GM19193 (cell line): ENCODE data around the gene TGFBR2.

Source experiments
- POLR2A ChIP-seq: IDR thresholded peaks from 4 replicates; pipeline ENCODE4 v1.6.1; 2011; ENCODE audit not compliant: insufficient read depth, insufficient read length; ENCODE audit errors: extremely low read depth

Gene TGFBR2

GRCh38 chr3:30622047-30622545 is 15.7 kb downstream of the TGFBR2 start:
- TF ChIP-seq POLR2A: no peak

DNA sequence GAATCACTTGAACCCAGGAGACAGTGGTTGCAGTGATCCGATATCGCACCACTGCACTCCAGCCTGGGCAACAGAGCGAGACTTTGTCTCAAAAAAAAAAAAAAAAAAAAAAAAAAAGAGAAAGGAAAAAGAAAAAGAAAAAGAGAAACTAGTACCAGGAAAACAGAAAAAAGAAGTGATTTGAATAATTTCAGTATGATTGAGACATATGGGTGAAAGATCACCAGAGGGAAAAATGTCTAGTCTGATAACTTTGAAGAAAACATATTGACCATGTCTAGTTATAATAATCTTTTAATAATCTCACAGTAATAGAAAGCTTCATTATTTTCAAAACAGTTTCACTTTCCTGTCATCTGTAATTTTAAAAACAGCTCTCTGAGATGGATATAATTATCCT is 16.4 kb downstream of the TGFBR2 start:
- TF ChIP-seq POLR2A: no peak

DNA sequence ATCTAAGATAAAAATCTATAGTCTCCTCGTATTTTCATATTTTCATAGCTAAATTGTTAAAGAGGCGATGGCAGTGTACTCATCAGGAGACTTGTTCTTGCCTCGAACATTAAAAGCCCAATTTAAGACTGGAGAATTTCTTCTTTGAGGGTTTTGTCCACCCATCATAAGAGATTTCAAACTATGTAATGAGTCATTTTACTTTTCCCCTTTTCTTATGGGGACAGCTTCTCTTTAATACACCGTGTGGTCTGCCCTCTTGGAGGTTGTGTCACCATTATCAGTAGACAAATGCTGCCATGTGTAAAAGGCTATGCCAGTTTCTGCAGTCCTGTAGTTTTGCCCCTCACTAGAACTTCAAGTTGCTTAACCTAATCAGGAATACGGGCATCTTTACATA is 16.9 kb downstream of the TGFBR2 start:
- TF ChIP-seq POLR2A: no peak

DNA sequence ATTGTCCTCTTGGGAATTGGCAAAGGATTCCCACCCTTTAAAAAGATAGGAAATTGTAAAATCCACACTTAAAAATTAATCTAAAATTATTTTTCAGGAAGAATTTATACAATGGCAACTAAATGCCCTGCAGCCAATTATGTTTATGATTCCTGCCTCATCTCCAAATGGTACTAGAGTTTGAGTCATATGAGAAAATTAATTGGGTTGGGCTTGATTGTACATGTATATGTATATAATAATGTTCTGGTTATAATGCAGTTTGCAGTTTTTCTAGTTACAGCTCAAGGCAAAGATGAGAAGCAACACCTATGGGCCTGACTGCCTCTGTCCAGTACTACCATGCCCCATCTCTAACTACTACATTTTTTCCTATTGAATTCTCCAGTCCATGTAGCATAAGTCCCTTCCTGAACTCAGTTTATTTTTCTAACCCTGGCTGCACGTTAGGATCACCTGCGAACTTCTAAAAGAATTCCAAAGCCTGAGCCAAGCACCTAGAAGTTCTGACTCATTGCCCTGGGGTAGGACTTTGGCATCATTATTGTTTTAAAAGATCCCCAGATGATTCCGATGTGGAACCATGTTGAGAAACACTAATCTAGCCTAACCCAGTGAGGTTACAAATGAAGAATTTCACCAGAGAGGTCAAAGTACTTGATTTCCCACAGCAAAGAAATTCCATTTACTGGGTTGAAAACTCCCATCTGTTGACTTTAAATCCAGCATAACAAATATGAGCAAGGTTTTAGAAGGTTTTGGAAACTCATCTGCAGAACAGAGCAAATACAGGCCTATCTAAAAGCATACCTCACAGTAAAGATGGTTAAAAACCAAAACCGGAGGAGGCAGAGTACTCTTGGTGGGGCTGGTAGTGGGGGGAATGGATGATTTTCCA is 19.4 kb downstream of the TGFBR2 start:
- TF ChIP-seq POLR2A: no peak

- no peak for TF ChIP-seq POLR2A
Measured at GRCh38 chr3:30626443-30627180, 20.2 kb downstream of the TGFBR2 start.

DNA sequence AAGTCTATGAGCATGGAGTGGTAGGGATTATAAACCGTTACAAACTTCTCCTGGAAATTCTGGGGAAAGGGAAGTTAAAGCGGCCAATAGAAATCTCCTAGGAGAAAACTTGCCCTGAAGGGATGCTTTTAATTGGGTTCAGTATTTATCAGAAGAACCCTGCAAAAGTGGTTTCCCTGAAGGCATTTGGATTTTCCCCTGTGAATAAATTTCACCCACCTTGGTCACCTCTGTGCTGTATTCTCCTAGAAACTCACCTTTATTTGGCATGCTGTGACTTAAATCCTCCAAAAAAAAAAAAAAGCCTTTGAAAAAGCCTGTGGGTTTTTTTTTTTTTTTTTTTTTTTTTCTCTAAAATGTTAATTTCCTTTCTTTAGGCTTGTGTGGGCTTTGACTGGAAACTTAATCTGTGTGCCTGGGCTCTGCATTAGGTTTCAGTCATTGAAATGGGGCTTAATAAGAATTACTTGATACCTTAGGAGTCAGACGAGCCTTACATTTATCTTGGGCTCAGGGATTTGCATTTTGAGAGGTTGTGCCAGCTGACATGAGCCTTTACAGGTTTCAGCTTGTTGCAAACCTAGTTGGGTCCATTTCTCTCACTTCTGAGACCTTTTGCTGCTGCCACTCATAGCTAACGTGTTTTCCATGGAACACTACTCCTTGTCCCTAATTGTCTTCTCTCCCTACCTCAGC is 22.0 kb downstream of the TGFBR2 start:
- TF ChIP-seq POLR2A: no peak

DNA sequence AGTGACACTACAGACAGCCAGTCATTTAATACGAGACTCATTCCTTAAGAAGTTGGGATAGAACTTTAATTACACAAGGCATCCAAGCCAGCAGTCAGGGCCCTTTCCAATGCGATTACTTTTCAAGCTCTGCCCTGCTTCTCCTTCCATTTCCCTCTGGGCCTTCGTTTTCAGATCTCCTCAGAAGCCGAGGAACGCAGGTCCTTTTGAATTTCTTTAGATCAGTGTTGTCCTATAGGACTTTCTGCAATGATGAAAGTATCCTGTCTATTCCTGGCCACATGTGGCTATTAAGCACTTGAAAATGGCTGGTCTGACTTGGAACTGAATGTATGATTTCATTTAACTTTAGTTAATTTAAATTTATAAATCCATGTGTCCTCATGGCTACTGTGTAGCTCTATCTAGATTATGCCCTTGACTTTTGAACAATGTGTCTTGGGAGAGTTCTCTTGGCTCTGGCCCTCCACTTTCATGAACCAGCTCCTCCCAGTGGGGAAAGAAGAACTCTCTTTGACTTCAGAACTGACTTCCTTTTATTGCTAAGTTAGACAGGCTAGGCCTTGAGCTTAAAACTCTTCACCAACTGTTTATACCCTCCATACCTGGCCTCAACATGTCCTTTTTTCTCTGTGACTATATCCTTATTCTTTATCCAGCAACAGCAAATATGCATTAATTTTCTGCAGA is 22.6 kb downstream of the TGFBR2 start:
- TF ChIP-seq POLR2A: no peak

GRCh38 chr3:30629746-30630145 is 23.3 kb downstream of the TGFBR2 start:
- no peak for TF ChIP-seq POLR2A

DNA sequence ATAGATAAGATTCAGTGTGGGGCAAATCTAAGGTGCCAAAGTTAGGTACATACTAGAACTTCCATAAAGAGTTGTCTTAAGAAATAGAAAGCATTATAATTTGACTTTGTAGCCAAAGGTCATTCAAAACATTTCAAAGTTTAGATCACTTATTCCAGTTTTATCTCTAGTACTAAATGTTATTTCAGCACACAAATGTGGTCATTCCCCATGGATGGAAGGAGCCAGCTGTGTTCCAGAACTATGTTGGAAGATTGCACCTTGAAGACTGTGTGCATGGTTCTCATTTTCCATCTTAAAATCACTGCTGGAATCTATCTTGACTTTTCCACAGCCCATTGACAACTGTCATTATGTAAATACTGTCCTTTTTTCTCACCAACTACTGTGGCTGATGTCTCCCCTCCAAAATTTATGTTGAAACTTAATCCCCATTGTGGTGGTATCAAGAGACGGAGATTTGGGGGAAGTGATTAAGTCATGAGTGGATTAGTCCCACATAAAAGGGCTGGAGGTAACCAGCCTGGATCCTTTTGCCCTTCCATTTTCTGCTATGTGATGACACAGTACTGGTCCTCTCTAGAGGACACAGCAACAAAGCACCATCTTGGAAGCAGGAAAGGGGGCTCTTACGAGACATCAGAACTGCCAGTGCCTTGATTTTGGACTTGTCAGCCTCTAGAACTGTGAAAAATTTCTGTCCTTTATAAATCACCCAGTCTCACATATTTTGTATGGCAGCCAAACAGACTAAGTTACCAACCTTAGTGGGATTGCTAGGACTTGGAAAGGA is 24.0 kb downstream of the TGFBR2 start:
- TF ChIP-seq POLR2A: no peak

- no peak for TF ChIP-seq POLR2A
Measured at GRCh38 chr3:30631243-30631904, 25.0 kb downstream of the TGFBR2 start.

DNA sequence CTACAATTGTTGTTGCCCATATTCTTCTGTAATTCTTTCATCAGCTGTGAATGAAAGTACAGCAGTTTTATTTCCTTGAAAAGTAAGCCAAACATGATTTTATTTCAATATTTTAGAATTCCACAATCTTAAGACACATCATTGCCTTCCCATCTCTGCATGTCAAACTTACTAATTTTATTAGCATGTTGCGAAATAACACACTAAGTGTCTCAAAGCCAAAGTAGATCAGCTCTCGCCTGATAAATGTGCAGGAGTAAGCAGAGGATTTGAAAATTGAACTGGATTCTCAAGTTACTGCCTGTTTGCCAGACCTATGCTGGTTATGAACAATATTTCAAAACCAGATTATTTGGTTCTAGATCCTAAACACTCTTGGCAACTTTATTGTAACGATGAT is 25.7 kb downstream of the TGFBR2 start:
- no peak for TF ChIP-seq POLR2A

- no peak for TF ChIP-seq POLR2A
Measured at GRCh38 chr3:30632521-30632920, 26.1 kb downstream of the TGFBR2 start.

GRCh38 chr3:30633718-30634117 is 27.3 kb downstream of the TGFBR2 start:
- no peak for TF ChIP-seq POLR2A
